ENCODE measurements around the gene TEX2. TPM values are rescaled to one million over a fixed set of nuclear protein-coding genes. Genes with fewer than 3 reads are reported as not detected.
A peak's percentile ranks its signal among the peaks of the same experiment; 100 is the strongest.

The TEX2 gene
- total RNA-seq, 1 donor from 2014 or later: 41.3 TPM

- H3K36me3 ChIP-seq: peaks cover 34% of the 10 kb centered on the region
- H3K4me1 ChIP-seq: peaks cover 85% of the 10 kb centered on the region
- no peak for ATAC-seq
- H3K9me3 ChIP-seq: no peaks in the 10 kb centered on the region
- no peak for DNase-seq
- no peaks in the 10 kb centered on the region for H3K27me3 ChIP-seq (ENCODE audit: low read depth)
- no peak overlapping the region for H3K27ac ChIP-seq
- no peak overlapping the region for H3K4me3 ChIP-seq
- TF ChIP-seq CTCF (IDR thresholded peaks at IDR 0.05): no peak
- intact Hi-C loops (cut with DNase I): no loop called here
These were observed 112.1 kb downstream of the TEX2 start for GRCh38 chr17:64151016-64151368.

GRCh38 chr17:64150237-64151015 lies 112.6 kb downstream of the TEX2 start:
- H3K36me3 ChIP-seq: peaks cover 34% of the 10 kb centered on the region
- peaks cover 79% of the 10 kb centered on the region for H3K4me1 ChIP-seq
- H3K27ac ChIP-seq: no peak overlapping the region
- no peaks in the 10 kb centered on the region for H3K27me3 ChIP-seq (ENCODE audit: low read depth)
- intact Hi-C loops (cut with DNase I): no loop called here
- no peak overlapping the region for H3K4me3 ChIP-seq
- no peaks in the 10 kb centered on the region for H3K9me3 ChIP-seq
- ATAC-seq (peak; percentile 16 to 46), DNase-seq (peak; percentile 70)
- TF ChIP-seq CTCF (IDR thresholded peaks at IDR 0.05): no peak

GRCh38 chr17:64149196-64149595 lies 113.9 kb downstream of the TEX2 start:
- intact Hi-C loops (cut with DNase I): no loop called here
- no peak for TF ChIP-seq CTCF (IDR thresholded peaks at IDR 0.05)
- no peak for ATAC-seq
- Histone ChIP-seq H3K4me1 (peaks cover 71% of the 10 kb centered on the region), H3K9me3 (no peaks in the 10 kb centered on the region), H3K27ac (no peak overlapping the region), H3K27me3 (ENCODE audit: low read depth) (no peaks in the 10 kb centered on the region), H3K4me3 (no peak overlapping the region), H3K36me3 (peaks cover 34% of the 10 kb centered on the region)
- DNase-seq: no peak

GRCh38 chr17:64148699-64149098 lies 114.4 kb downstream of the TEX2 start:
- ATAC-seq (no peak), DNase-seq (no peak)
- Histone ChIP-seq H3K27me3 (ENCODE audit: low read depth) (no peaks in the 10 kb centered on the region), H3K4me1 (peaks cover 66% of the 10 kb centered on the region), H3K27ac (peak overlapping the region; percentile 32), H3K4me3 (no peak overlapping the region), H3K36me3 (peaks cover 31% of the 10 kb centered on the region), H3K9me3 (no peaks in the 10 kb centered on the region)
- no peak for TF ChIP-seq CTCF (IDR thresholded peaks at IDR 0.05)
- intact Hi-C loops (cut with DNase I): no loop called here

GRCh38 chr17:64148017-64148631 lies 114.9 kb downstream of the TEX2 start:
- Histone ChIP-seq H3K36me3 (peaks cover 27% of the 10 kb centered on the region), H3K4me1 (peaks cover 60% of the 10 kb centered on the region), H3K4me3 (no peak overlapping the region), H3K9me3 (no peaks in the 10 kb centered on the region), H3K27ac (peak overlapping the region; percentile 32), H3K27me3 (ENCODE audit: low read depth) (no peaks in the 10 kb centered on the region)
- no peak for ATAC-seq
- TF ChIP-seq CTCF (IDR thresholded peaks at IDR 0.05): no peak
- no peak for DNase-seq
- intact Hi-C loops (cut with DNase I): no loop called here

All from lower lobe of right lung (tissue), 2 donors.